GM19397 (cell line): ENCODE data around the gene TGFB1I1.
"Not testable (repeated sequence)": the region's sequence is repeated elsewhere in the genome, so short reads cannot be mapped to it uniquely, and the experiment has no call there.

Experiments used
- ATAC-seq: cut with Tn5 transposase; IDR thresholded peaks from one replicate; pipeline ENCODE4 v1.9.1; 2021; ENCODE audit warnings: mild to moderate bottlenecking, moderate library complexity; ENCODE audit not compliant: unreplicated experiment

Gene TGFB1I1

DNA sequence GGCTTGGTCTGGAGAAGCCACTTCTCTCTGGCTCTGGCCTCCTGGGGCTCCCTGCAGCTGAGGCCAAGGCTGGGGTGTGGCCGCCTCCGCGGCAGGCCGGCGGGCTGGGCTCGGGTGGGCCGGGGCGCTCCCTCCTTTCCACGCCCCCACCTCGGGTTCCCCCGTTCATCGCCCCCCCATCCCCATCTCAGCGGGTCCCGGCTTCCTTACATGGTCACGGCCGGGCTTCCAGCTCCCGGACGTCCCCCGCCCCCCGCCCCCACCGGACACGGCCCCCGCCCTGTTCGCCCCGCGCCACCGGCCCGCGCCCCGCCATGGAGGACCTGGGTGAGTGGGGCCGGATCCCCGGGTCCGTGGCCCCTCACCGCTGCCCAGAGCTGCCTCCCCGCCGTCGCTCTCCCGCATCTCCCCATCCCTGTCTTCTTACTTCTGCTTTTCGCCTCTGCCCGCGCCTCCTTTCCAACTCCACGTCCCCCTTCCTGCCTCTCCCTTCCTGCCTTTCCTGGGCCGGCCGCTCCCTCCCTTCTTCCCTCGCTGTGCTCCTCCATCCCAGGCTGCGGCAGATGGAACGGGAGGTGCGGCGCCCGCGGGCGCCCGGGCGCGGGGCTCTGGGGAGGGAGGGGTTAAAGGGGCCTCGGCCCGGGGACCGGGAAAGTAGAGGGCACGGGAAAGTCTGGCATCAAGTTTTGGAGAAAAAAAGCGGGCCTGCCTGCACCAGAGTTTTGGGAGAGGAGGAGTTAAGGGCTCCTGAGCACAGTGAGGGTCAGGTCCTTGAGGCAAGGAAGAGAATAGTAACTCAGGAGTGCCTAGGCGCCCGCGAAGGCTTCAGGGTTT is at the start of gene TGFB1I1:
TSS of gene TGFB1I1 (plus strand) at position 278 of the 834 bp plus-strand sequence. CDS start at position 315, 37 bp downstream.
- no peak for ATAC-seq

DNA sequence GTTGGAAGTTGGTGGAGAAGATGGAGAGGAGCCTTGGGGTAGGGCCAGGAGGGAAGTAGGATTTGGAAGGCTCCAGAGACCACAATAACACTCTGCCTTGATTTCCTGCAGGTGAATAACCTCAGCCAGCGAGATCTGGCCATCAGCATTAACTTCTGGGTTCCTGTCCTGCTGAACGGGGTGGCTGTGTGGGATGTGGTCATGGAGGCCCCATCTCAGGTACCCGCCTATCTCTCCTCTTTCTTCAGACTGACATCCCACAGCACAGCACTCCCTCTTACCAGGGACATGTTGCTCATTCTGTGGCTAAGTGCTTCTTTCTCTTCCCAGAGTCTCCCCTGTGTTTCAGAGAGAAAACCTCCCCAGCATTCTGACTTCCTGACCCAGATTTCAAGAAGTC is 48.7 kb upstream of the TGFB1I1 start:
- no peak for ATAC-seq

DNA sequence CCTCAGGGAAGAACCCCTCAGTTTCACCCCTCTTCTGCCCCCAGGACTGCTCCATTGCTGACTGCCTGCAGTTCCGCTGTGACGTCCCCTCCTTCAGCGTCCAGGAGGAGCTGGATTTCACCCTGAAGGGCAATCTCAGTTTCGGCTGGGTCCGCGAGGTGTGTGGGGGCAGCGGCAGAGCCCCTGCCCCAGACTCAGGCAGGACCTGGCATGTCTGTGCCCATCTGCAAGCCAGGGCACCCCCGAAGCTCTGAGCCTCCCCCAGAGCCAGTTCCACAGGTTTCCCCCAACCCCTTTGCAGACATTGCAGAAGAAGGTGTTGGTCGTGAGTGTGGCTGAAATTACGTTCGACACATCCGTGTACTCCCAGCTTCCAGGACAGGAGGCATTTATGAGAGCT is 48.2 kb upstream of the TGFB1I1 start:
- ATAC-seq: no peak

DNA sequence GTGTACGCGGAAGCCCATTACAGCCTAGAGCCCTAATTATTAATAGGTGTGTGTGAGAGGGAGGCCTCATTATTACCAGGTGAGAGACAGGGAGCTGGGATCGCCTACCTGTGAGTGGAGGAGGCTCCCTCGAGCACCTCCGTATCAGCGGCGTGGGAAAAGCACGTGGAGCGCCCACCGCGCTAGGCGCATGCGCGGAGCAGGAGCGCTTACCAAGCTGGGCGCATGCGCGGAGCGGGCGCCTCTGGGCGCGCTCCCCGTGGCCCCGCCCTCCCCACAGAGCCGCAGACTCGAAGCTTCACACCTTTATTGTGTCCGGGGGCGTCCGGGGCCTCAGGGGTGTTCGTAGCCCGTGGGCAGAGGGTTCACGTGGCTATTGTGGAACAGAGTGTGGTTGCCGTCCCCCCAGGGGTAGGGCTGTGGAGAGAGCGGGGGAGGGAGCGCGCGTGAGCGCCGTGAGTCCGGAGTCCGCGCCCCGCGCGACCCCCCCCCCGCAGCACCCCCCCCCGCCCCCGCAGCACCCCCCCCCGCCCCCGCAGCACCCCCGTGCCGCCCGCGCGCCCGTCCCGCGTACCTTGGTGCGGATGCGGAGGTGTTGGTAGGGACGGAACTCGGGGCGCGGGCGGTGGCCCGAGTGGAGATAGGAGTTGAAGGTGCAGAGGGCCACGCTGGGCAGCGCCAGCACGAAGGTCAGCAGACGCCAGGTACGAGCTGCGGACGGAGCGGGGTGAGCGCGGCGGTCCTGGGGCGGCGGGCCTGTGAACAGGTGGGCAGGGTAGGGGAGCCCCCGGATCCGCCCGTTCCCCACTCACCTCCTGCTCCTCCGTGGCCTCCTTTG is 44.3 kb upstream of the TGFB1I1 start:
- no peak for ATAC-seq

DNA sequence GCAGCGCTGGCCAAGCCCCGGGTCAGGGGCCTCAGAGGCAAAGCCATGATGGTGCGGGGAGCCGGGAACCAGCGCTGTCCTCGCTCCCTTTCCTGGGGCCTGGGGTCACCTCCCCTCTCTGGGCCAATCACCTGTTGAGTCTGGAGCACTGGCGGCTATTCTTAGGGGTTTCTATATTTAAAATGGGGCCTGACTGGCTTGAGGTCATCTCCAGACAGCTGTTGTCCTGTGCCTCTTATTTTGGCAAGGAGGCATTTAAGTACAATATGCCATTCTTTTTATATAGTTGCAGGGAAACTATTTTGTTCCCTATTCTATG is 43.7 kb upstream of the TGFB1I1 start, which contains the start of gene COX6A2:
TSS of gene COX6A2 (minus strand) at position 82 of the 319 bp plus-strand sequence. CDS start at position 47, 35 bp downstream.
- ATAC-seq: no peak

DNA sequence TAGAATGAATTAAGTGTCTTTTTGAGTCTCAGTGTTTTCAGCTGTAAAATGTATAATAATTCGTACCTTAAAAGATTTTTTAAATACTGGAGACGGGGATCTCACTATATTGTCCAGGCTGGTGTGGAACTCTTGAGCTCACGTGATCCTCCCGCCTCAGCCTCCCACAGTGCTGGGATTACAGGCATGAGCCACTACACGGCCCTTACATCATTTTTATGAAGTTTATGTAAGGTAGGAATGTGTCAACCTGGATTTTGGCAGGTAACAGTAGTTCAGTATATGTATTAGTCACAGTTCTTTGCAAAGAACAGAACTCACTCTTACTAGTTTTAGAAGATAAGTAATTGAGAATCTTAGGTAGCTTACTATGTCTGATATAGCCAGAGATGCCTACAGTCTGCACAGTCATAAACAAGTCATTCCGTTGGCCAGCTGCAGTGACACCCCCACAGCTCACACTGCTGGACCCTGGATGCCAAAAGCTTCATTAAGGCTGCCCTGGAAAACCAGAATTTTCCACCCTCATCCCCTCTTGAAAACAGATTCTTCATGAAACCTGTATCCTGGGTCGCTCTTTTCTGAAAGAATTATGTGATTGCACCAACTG is 43.2 kb upstream of the TGFB1I1 start:
- no peak for ATAC-seq

DNA sequence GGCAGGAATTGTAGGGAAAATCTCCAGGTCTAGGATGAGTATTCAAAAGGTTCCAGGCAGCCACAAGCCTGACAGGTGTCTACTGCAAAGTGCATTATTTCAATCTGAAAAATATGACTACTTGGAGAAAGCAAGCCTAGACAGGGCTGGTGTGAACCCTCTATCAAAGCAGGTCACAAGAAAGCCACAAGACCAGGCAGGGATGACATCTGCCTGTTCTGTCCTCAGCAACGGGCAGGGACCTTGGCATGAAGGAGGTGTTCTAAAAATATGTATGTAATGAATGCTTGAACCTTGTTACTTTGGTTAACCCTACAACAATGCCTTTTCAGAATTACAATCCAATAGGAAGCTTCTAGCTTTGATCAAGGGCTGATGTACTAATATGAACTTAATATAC is 42.6 kb upstream of the TGFB1I1 start:
- ATAC-seq: no peak

DNA sequence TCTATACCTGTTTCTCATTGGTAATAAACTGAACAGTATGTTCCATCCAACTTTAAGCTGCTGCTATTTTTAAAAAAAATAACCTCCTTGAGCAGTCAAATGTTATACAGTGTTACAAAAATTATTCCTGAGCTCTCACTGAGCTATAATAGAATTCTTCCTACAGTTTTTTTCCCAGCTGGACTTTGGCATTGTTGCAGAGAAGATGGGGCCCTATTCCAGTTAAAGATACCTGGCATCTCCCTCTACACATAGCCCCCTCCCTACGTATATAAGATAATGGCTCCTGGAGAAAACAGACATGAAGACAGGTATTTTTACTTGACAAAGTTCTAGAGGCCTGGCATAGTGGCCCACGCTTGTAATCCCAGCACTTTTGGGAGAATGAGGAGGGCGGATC is 42.2 kb upstream of the TGFB1I1 start:
- no peak for ATAC-seq

DNA sequence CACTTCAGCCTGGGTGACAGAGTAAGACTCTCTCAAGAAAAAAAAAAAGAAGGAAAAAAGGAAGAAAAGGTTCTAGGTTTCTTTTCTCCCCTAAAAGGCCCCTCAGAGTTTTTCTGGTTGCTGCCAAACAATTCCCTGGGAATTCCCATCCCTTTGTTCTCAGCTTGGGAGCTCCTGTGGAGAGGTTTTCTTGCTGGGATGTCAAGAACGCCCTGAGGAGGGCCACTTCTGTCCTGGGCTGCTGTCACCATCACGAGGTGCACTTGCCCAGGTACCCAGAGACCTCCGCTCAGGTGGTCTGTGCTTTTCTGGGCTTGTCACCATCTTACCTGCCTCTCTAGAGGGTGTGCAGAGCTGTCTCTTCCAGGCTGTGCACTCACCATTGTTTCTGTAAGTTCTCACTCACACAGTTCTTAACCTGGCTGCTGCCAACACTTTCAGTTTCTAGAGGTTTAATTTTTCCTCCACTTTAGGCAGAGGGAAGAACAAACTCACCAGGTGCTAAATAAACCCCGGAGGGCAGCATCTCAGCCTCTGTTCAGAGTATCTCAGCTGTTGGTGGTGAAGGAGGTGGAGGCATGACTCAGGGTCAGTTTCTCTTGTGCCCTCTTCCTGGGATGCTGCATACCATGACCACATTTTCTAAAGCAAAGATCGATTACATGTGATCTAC is 41.4 kb upstream of the TGFB1I1 start:
- ATAC-seq: no peak

DNA sequence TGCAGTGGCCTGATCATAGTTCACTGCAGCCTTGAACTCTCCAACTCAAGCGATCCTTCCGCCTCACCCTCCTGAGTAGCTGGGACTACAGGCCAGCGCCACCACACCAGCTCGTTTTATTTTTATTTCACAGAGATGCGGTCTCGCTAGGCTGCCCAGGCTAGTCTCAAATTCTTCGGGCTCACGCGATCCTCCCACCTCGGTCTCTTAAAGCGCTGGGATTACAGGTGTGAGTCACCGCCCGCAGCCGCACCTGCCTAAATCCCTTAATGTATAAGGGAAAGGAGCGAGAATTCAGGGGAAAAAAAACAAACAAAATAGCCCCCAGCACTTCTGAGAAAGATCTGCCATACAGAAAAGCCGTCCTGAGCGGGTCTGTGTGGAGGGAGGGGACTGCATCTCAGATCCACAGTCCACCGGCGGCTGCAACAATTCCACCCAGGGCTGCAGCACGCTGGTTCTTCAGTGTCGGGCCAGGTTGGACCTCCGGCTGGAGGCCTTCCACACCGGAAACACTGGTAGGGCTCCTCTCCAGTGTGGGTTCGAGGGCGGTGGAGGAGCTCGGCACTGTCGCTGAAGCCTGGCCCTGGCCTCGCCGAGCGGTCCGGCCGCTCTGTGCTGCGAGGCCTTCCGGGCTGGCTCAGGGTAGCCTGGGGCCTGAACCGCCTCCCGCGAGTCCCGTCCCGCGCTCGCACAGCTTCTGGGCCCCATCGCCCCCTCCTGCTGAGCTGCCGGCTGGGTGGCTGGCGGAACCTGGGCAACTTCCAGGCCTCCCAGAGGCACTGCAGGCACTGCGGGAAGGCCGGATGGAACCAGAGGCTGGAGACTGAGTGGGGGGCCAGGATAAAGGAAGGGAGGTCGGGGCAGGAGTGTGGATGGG is 36.4 kb upstream of the TGFB1I1 start:
- no peak for ATAC-seq

DNA sequence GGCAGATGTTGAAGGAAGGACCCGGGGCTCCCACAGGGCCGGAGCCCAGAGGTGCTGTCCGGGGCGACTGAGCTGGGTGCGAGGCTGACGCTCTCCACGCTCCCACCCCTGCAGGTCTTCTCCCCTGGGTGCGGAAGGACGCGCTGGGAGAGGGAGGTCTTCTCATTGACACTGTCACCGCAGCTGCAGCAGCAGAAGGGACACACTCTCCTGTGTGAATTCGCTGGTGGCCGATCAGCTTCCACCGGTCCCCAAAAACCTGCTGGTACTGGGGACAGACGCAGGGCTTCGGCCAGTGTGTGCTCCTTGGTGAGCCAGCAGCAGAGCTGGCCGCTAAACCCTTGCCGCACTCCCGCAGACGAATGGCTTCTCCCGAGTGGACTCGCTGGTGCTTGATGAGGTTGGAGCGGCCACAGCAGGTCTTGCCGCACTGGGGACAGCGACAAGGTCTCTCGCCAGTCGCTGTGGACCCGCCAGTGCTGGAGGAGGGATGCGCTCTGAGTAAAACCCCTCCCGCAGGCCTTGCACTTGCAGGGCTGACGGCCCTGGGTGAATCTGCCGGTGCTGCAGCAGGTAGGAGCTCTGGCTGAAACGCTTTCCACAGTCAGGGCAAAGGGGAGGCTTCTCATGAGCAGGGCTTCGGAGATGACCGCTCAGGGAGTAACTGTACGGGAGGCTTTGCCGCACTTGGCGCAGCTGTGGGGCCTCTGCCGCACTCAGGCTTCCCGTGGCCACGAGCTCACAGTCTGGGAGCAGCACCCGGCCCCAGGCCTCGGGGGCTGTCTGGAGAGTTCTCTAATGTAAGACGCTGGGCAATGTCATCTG is 35.5 kb upstream of the TGFB1I1 start:
- ATAC-seq: no peak

DNA sequence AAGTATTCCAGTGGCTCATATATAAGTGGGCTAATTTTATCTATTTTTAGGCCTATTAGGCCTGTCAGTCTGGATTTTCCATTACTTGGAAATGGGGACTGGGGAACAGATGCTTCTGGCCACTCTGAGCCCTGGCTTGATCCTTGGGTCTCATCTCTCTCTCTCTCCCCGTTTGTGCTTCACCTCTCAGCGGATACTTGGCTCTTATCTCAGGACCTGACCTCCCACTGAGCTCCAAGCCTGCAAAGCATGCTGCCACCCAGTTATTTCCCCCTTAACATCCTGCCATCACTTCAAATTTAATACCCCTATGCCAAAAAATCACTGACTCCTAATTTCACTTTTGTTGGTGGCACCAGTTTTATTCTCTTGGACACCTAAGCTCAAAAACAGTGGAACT is 33.5 kb upstream of the TGFB1I1 start:
- ATAC-seq: no peak

DNA sequence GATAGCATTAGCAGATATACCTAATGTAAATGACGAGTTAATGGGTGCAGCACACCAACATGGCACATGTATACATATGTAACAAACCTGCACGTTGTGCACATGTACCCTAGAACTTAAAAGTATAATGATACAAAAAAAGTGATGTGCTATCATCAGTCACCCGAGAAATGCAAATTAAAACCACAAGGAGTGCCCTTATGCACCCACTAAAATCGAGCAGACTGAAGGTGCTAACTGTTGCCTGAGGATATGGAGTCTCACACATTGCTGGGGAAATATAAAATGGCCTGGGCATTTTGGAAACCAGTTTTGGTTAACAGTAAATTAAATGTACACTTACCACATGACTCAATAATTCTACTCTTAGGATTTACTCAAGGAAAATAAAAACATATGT is 32.9 kb upstream of the TGFB1I1 start:
- not testable (repeated sequence) for ATAC-seq

DNA sequence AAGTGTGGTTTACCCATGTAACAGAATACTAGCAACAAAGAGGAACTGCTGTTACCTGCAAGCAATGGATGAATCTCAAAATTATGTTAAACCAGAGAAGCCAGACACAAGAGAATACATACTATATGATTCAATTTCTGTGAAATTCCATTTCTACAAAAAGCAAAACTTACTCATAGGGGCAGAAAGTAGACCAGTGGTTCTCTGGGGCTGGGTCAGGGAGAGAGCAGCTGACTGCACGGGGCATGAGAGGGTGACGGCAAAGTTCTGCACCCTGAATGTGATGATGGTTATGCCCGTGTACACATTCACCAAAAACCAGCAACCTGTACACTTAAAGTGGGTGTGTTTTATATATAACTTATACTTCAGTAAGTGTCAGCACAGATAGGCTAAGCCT is 32.4 kb upstream of the TGFB1I1 start:
- ATAC-seq: no peak

DNA sequence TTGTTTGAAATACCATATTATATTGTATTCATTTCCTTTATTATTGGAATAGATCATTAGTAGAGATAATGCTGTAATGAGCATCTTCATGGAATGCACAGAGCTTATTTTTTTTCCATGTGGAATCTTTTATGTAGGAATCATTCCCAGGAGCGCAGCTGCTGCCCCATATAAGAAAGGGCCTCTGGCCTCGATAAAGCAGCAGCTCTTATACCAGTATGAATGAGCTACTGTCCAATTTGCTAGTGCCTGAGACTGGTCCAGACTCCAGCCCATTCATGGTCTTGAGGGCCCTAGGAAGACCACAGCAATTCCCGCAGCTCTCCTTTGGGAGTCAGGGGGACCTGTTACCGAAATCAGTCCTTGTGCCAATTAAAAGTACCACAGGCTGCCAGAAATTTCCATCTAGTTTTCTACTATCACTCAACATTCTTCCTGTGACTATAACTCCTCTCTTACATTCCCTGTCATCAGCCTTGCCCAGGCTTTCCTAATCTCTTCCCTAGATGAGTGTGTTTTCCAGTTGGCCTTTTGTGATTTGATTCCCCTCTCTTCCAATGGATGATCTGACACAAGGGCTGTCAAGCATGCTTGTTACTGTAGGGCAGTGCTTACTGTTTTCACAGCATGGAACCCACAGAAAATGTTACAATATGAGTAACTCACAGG is 31.3 kb upstream of the TGFB1I1 start:
- ATAC-seq: no peak

DNA sequence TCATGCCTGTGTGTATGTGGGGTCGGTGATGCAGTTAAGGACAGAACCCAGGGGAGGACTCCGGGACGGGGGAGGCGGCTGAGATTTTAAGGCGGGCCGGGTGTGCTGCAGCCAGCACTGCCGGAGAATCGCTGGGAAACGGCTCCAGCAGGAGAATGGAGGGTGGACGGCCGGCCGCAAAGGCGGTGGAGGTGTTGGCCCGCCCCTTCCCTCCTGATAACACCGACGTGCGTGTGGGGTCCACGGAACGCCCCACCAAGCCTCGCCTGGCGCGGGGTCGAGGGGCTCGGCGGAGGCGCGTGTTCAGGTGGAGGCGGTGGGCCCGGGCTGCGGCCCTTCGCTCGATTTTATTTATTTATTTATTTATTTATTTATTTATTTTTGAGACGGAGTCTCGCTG is 30.0 kb upstream of the TGFB1I1 start:
- ATAC-seq: no peak

DNA sequence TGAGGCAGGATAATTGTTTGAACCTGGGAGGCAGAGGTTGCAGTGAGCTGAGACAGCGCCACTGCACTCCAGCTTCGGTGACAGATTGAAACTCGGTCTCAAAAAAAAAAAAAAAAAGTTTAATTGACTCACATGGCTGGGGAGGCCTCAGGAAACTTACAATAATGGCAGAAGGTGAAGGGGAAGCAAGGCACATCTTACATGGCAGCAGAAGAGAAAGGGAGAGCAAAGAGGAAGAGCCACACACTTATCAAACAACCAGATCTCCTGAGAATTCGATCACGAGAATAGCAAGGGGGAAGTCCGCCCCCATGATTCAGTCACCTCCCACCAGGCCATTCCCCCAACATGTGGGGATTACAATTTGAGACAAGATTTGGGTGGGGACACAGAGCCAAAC is 26.0 kb upstream of the TGFB1I1 start:
- not testable (repeated sequence) for ATAC-seq

DNA sequence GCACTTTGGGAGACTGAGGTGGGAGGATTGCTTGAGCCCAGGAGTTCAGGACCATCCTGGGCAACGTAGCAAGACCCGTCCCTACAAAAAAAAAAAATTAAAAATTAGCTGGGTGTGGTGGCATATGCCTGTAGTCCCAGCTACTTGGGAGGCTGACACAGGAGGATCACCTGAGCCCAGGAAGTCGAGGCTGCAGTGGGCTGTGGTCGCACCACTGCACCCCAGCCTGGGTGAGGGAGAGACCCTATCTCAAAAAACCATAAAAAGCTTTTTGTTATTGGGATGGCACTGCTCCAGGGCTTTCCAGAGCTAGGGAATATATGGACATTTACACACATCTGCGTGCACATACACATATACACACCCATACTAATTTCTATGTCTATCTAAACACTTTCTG is 20.8 kb upstream of the TGFB1I1 start:
- ATAC-seq: no peak
